HL-60 (cell line): ENCODE measurements around the gene PCDHGA12.

ENCODE experiments used
- GABPA ChIP-seq: IDR thresholded peaks from 2 replicates; pipeline ENCODE4 v1.6.1; 2012; ENCODE audit warnings: low read depth
- POLR2AphosphoS5 ChIP-seq: IDR thresholded peaks from 2 replicates; pipeline ENCODE4 v1.6.1; 2012; ENCODE audit warnings: low read depth
- SPI1 ChIP-seq: IDR thresholded peaks from 2 replicates; pipeline ENCODE4 v1.6.1; 2012; ENCODE audit warnings: low read depth, mild to moderate bottlenecking, borderline replicate concordance
- TF ChIP-seq, protein P1 (sequence below): IDR thresholded peaks from one replicate; pipeline ENCODE4 v1.5.1; 2011; ENCODE audit warnings: low read length, control low read depth, inconsistent platforms; ENCODE audit not compliant: insufficient read depth

DNA sequence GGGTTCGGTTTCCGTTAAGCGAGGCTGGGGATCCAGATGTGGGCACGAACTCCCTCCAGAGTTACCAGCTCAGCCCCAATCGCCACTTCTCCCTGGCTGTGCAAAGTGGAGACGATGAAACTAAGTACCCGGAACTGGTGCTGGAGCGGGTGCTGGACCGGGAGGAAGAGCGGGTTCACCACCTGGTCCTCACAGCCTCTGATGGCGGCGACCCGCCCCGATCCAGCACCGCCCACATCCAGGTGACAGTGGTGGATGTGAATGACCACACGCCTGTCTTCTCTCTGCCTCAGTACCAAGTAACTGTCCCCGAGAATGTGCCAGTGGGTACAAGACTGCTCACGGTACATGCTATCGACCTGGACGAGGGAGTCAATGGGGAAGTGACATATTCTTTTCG is 47.0 kb upstream of the PCDHGA12 start:
- TF ChIP-seq, protein P1, sequence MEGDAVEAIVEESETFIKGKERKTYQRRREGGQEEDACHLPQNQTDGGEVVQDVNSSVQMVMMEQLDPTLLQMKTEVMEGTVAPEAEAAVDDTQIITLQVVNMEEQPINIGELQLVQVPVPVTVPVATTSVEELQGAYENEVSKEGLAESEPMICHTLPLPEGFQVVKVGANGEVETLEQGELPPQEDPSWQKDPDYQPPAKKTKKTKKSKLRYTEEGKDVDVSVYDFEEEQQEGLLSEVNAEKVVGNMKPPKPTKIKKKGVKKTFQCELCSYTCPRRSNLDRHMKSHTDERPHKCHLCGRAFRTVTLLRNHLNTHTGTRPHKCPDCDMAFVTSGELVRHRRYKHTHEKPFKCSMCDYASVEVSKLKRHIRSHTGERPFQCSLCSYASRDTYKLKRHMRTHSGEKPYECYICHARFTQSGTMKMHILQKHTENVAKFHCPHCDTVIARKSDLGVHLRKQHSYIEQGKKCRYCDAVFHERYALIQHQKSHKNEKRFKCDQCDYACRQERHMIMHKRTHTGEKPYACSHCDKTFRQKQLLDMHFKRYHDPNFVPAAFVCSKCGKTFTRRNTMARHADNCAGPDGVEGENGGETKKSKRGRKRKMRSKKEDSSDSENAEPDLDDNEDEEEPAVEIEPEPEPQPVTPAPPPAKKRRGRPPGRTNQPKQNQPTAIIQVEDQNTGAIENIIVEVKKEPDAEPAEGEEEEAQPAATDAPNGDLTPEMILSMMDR: no peak
- TF ChIP-seq POLR2AphosphoS5: no peak
- TF ChIP-seq SPI1: no peak
- TF ChIP-seq GABPA: no peak
